Activated T-cell treated with anti-CD3 and anti-CD28 coated beads, Interleukin-2, amount 50 U/mL, for 1 hour (primary cell): ENCODE results near the gene AQP3.
"Not testable (repeated sequence)": the region's sequence is repeated elsewhere in the genome, so short reads cannot be mapped to it uniquely, and the experiment has no call there.

Experiments used
- DNase-seq: peaks from one replicate; pipeline ENCODE4 v3.0.0-alpha.2; 2020

Gene AQP3

GRCh38 chr9:33464045-33464636, 16.7 kb upstream of the AQP3 start:
- no peak for DNase-seq

DNA sequence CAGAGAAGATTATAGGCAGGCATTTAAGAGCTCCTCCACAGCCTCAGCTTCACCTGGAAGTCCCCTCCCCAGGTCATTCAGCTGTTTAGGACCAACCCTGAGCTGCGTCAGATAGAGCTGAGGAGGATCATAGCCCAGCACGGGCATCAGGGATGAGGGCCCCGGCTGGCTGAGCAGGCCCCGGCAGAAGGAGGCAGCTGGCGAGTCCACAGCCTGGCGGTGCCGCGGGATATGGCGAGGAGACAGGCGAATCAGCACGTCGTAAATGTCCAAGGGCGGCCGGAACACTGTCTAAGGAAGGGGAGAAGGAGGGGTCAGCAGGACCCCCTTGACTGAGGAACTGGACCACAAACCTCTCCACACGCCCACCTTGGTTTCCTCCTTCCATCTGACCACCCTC, 15.8 kb upstream of the AQP3 start:
- no peak for DNase-seq

- DNase-seq: no peak
Measured at GRCh38 chr9:33461492-33461891, 14.1 kb upstream of the AQP3 start.

DNA sequence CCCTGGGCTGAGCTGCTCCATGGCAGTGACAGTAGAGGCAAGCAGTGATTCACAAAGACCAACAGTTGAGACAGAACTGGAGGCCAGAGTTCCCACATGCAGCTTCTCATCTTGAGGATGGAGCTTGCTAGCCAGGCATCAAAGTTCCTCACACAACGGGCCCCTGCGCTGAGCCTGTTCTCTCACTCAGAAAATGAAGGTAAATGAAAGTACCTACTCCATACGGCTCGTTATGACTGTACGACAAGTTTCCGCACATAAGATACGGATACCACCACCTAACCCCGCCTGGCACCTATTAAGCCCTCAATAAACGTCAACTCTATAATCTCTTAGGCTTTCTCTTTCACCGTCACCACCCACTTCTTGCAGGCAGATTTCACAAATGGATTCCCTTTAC, 13.5 kb upstream of the AQP3 start:
- no peak for DNase-seq

DNA sequence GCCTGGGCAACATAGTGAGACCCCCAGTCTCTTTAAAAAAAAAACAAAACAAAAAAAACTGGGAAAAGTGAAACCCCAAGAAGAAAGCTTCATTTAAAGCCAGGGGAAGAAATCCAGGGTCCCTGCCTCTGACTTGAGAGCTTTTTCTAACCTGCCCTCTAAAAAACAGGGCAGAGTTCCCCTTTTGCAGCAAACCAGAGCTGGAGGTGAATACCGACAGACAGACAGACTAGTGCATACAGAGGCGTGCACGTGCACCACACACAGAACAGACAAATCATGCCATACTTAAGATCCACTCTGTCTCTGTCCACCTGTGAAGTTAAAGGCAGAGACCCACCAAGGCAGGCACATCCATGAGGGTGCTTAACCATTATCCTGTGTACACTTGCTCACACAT, 11.7 kb upstream of the AQP3 start:
- no peak for DNase-seq

DNA sequence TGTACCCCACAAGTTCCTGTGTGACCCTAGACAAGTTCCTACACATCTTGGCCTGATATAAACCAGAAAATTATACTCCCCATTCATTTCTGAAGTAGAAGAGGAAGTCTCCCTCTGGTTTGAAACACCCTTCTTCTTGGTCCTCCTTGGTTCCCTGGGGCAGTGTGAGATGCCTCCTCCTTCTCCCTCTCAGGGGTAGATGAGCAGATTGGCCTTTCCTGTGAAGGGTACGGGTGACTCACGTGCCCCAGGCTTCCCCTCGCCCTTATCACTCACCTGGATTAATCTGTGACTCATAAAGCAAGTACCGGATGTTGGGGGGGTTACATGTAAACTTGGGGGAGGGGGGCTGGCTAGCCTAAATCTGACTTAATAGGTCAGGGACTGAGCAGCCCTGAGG, 11.1 kb upstream of the AQP3 start:
- peak; percentile 65 for DNase-seq

DNA sequence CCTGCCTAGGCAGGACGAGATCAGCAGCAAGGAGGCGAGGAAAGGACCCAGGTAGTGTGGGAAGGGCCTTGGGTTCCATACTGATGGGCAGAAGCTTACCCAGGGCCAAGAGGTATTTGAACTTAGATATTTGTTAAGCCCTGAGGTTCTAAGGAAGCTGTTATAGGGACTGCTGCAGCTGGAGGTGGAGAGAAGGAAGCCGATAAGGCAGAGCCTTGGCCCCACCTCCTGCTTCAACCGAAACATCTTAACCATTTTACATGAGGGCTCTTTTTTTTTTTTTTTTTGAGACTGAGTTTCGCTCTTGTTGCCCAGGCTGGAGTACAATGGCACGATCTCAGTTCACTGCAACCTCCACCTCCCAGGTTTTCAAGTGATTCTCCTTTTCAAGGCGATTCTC, 8.6 kb upstream of the AQP3 start:
- DNase-seq: no peak

- not testable (repeated sequence) for DNase-seq
Measured at GRCh38 chr9:33455456-33455855, 8.1 kb upstream of the AQP3 start.

GRCh38 chr9:33454661-33455026, 7.3 kb upstream of the AQP3 start:
- not testable (repeated sequence) for DNase-seq

- no peak for DNase-seq
Measured at GRCh38 chr9:33453999-33454660, 6.7 kb upstream of the AQP3 start.

GRCh38 chr9:33453286-33453860, 6.0 kb upstream of the AQP3 start:
- DNase-seq: no peak

GRCh38 chr9:33452828-33453271, 5.5 kb upstream of the AQP3 start:
- peak; percentile 57 for DNase-seq

GRCh38 chr9:33450621-33451146, 3.3 kb upstream of the AQP3 start:
- DNase-seq: no peak

DNA sequence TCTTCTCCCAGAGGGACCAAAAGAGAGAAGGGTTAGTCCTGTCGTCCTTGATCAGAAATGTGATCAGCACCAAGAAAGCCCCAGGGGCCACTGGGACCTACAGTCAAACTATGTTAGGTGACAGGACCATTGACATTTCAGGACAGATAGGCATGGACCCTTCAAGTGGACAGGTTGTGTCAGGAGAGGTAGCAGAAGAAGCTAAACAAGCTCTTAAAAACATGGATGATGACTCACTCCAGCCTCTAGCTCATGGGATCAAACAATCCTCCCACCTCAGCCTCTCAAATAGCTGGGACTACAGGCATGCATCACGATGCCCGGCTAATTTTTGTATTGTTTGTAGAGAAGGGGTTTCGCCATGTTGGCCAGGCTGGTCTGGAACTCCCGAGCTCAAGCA, 2.3 kb upstream of the AQP3 start:
- DNase-seq: no peak

GRCh38 chr9:33447799-33448553, 583 bp upstream of the AQP3 start:
- peak; percentile 31 for DNase-seq

GRCh38 chr9:33446240-33446945, 1.0 kb downstream of the AQP3 start:
- DNase-seq: peak; percentile 63

DNA sequence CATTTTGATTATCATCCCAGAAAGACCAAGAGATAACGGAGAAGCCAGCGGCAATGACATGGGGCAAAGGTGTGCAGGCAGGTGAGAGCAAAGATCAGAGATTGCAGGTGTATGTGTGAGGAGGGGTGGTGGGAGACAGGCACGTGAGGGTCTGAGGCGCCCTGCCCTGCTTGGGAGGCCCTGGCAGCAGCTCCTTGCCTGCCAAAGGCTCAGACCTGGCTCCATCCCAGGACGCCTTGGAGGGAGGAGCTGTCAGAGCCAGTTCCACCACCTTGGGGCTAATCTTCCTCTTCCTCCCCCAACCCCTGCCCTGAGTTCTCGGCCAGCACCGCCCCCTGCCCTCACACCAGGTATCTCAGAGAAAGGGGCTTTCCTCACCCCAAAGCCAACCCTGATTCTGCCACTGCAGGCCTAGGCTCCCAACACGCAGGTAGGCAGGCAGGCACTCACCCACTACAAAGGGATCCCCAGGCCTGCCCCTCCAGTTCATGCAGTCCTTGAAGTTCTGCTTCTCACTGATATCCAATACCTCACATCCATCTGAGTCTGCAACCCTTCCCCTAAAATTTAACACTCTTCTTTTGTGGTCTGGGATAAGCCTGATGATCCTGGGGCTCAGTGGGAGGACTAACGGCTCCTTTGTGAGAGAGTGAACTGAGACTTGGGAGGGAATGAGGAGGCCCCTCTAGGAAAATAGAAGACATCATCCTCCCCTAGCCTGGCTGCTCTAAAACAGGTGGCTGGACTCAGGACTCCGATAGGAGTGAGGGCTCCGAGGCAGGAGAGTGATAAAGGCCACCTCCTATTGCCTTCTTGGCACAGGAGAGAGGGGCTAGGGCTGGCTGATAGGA, 1.8 kb downstream of the AQP3 start:
- peak; percentile 45 for DNase-seq

DNA sequence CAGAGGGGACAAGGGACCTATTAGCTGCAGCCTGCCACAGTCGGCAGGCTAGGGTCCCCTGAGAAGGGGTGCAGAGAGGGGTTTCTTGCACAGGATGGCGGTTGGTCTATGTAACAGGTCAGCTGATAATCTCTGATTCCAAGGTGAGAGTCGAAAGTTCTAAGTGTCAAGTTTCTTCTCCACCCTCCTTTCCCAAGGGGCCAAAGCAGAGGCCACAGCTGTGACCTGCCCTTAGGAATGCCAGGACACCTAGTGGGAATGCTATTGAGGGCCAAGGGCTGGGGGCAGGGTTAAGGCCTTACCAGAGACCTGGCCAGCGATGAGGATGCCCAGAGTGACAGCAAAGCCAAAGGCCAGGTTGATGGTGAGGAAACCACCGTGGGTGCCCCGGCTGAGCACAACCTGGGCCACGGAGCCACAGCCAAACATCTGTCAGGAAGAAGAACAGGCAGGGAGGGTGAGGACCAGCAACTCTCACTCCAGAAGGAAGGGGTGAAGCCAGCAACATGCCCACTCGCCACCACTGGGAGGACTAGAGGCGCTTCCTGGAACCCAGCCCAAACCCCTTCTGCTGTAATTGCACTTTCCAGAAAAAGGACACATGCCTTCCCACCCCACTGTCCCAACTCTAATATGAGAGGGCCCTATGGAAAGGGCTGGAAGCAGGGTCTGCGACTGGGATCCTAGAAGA, 3.8 kb downstream of the AQP3 start:
- DNase-seq: no peak

GRCh38 chr9:33443047-33443446, 4.3 kb downstream of the AQP3 start:
- DNase-seq: no peak

DNA sequence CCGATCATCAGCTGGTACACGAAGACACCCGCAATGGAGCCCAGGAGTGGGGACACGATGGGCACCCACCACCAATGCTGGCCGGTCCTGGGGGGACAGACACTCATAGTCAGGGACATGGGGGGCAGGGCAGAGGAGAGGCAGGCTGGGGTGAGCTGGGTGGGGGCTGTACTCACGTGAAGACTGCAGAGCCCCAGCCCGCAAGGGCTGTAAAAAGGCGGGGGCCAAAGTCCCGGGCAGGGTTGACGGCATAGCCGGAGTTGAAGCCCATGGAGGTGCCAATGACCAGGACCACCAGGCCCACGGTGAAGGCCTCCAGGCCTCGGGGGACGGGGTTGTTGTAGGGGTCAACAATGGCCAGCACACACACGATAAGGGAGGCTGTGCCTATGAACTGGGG, 5.3 kb downstream of the AQP3 start:
- DNase-seq: no peak

GRCh38 chr9:33440609-33441008, 6.8 kb downstream of the AQP3 start:
- no peak for DNase-seq
